Left lung (tissue), 10 donors: Measurements from ENCODE around the gene EMP1. TPM values are rescaled to one million over a fixed set of nuclear protein-coding genes. Genes with fewer than 3 reads are reported as not detected.

Experiments
- ATAC-seq: fragments of 200-7000 bp; cut with Tn5 transposase; one replicate; pipeline ENCODE4 v1.9.1; 2020; ENCODE audit warnings: moderate library complexity
- DNase-seq, 4 donors: peaks; one replicate each; pipeline ENCODE4 v3.0.0-alpha.2; 2013 to 2020
- H3K27ac ChIP-seq, 2 donors: fragments of 200-600 bp; sonication (generic) in 1 of 2; one replicate each; pipeline versions ENCODE4 v1.5.0 to v1.8.0; 2020 to 2021
- H3K27me3 ChIP-seq, 2 donors: fragments of 200-600 bp; sonication (generic) in 1 of 2; one replicate each; pipeline versions ENCODE4 v1.5.0 to v1.8.0; 2020 to 2021
- H3K36me3 ChIP-seq, 2 donors: fragments of 200-600 bp; sonication (generic) in 1 of 2; one replicate each; pipeline versions ENCODE4 v1.5.0 to v1.8.0; 2020 to 2021
- H3K4me1 ChIP-seq, 2 donors: fragments of 200-600 bp; one replicate each; pipeline ENCODE4 v1.8.0; 2021
- H3K4me3 ChIP-seq, 2 donors: fragments of 200-600 bp; sonication (generic) in 1 of 2; one replicate each; pipeline versions ENCODE4 v1.5.0 to v1.8.0; 2020 to 2021; ENCODE audit warnings: mild to moderate bottlenecking in 1 of 2
- H3K9me3 ChIP-seq, 2 donors: fragments of 200-600 bp; sonication (generic) in 1 of 2; one replicate each; pipeline versions ENCODE4 v1.5.0 to v1.8.0; 2020 to 2021
- CTCF ChIP-seq, 2 donors: fragments of 200-600 bp; sonication (generic) in 1 of 2; IDR thresholded peaks; one replicate each; pipeline versions ENCODE4 v1.5.0 to v1.8.0; 2021; ENCODE audit warnings: antibody characterized with exemption in 2 of 2
- intact Hi-C, 2 donors: fragments of 100-400 bp; cut with DNase I; formaldehyde crosslinking; loops; one replicate each; pipeline versions ENCODE4 v1.11.2 to v1.14.2; 2022
- polyA plus RNA-seq, 6 donors: library from polyadenylated mRNA; unstranded; fragments of 120-200 nt; gene quantifications; one replicate each; pipeline ENCODE4 v1.2.1, GENCODE V29; 2013; ENCODE audit not compliant: insufficient read length in 6 of 6
- total RNA-seq, 2 donors: library from RNA; stranded (reverse); fragmentation: NEBNext Ultra II Directional; extraction: Animal tissue kit (Norgen Biotek cat#: 25700); gene quantifications; one replicate each; pipeline ENCODE4 v1.2.1, GENCODE V29; 2021
- donor health status: DM: no; HTN: yes; CAD: no.
- donor health status: DM: no; HTN: no; CAD: no.

Gene EMP1
- total and polyA plus RNA-seq, 8 donors: 79.3 to 369 (median 133) TPM

GRCh38 chr12:13192719-13193118 lies 3.8 kb upstream of the EMP1 start:
- peaks cover 13 to 24% of the 10 kb centered on the region in 2 donors for H3K4me1 ChIP-seq
- no peak for TF ChIP-seq CTCF (IDR thresholded peaks at IDR 0.05)
- ATAC-seq: no peak
- no peaks in the 10 kb centered on the region for H3K9me3 ChIP-seq
- H3K27ac ChIP-seq: no peak overlapping the region
- H3K4me3 ChIP-seq: no peak overlapping the region
- H3K27me3 ChIP-seq: no peaks in the 10 kb centered on the region
- intact Hi-C loops: no loop called here
- H3K36me3 ChIP-seq: no peaks in the 10 kb centered on the region
- no peak for DNase-seq

DNA sequence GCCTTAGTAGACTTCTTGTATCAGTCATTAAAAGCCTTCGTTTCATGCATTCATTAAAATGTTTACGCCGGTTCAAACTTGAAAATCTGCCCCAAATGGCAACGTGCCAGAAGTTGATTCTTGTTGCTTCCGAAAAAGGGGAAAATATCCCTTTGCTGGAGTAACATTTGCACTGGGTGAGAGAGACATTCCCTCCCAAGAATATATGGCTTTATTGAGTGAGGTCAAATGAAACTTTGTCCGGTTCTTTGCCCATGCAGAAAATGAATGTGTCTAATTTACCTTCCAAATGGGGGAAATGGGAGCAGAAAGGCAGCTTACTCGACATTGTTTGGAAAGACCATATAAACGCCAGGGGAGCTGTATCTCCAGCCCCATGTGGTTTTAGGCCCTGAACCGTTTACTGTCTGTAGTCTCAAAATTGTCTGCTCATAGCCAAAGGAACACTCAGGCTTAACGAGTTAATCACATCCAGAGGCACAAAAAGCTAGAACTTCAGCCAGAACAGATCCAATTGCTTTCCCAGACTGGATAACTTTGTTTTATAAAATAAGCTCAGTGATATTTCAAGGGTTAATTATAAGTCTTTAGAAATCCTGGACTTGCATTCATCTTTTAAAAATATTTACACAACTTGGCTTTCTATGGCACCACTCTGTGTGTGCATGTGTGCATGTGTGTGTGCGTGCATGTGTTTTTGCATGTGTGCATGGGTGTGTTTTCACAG lies 2.9 kb upstream of the EMP1 start:
- H3K27ac ChIP-seq: no peak overlapping the region
- DNase-seq: no peak
- ATAC-seq: no peak
- H3K4me3 ChIP-seq: no peak overlapping the region
- peaks cover 21 to 27% of the 10 kb centered on the region in 2 donors for H3K4me1 ChIP-seq
- intact Hi-C loops: no loop called here
- no peaks in the 10 kb centered on the region for H3K9me3 ChIP-seq
- H3K27me3 ChIP-seq: no peaks in the 10 kb centered on the region
- TF ChIP-seq CTCF (IDR thresholded peaks at IDR 0.05): no peak
- H3K36me3 ChIP-seq: no peaks in the 10 kb centered on the region

DNA sequence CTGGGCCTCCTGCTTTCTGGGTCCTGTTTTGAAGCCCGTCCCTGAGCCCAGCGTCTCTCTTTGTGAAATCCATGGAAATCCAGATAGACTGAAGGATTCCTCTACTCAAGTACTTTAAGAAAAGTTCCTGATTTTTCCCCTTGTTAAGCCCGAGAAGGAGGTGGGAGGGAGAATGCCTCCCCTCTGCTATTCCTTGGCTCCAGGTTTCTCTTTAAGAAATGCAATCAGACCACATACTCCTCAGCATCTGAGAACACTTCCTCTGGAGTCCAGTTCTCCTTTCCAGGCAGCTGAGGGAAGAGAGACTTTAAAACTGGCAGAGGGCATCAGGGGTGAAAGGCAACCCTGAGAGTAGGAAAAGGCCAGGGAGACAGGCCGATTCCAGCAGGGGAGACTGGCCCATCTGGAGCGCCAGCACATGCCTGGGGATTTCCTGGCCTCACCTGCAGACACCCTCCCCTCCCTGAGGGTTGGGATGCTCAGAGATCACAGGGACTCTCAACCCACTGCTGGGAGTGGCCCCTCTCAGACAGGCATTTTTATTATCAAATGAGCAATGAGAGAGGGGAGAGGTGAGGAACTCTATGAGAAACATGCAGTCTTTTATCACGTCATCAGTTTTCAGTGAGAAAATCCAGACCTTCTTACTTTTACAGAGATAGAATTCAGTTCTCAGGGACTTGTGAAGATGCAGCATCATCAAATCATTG lies 2.0 kb upstream of the EMP1 start:
- no peaks in the 10 kb centered on the region for H3K9me3 ChIP-seq
- no peak for TF ChIP-seq CTCF (IDR thresholded peaks at IDR 0.05)
- ATAC-seq: no peak
- H3K27ac ChIP-seq: peak overlapping the region in 1 of 2 donors; percentile 49
- intact Hi-C loops: no loop called here
- peaks cover 30 to 36% of the 10 kb centered on the region in 2 donors for H3K4me1 ChIP-seq
- no peak overlapping the region for H3K4me3 ChIP-seq
- DNase-seq: no peak
- H3K27me3 ChIP-seq: no peaks in the 10 kb centered on the region
- H3K36me3 ChIP-seq: no peaks in the 10 kb centered on the region

GRCh38 chr12:13195250-13195649 lies 1.3 kb upstream of the EMP1 start:
- no peaks in the 10 kb centered on the region for H3K36me3 ChIP-seq
- intact Hi-C loops: no loop called here
- TF ChIP-seq CTCF (IDR thresholded peaks at IDR 0.05): no peak
- no peak overlapping the region for H3K4me3 ChIP-seq
- H3K9me3 ChIP-seq: no peaks in the 10 kb centered on the region
- H3K27ac ChIP-seq: peak overlapping the region; percentile 92 to 94
- no peaks in the 10 kb centered on the region for H3K27me3 ChIP-seq
- ATAC-seq (no peak), DNase-seq (no peak)
- H3K4me1 ChIP-seq: peaks cover 30 to 43% of the 10 kb centered on the region in 2 donors

DNA sequence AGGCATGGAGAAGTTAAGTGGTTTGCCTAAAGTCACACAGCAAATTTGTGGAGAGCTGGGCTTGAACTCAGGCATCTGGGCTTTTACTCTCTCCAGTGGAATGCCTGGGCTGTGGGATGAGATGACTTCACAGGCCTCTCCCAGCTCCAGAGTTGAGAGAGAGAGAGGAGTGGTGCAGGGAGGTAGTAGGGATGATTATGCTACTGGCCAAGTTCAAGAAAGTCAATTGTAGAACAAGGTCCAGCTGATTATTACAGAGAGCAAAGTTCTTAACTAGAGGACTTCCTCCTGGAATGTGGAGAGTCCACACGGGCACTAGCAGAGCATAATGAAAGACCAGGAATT lies 769 bp upstream of the EMP1 start:
- DNase-seq (no peak), ATAC-seq (peak; percentile 38)
- H3K9me3 ChIP-seq: no peaks in the 10 kb centered on the region
- intact Hi-C loops: no loop called here
- no peak overlapping the region for H3K4me3 ChIP-seq
- H3K4me1 ChIP-seq: peaks cover 32 to 48% of the 10 kb centered on the region in 2 donors
- no peaks in the 10 kb centered on the region for H3K36me3 ChIP-seq
- TF ChIP-seq CTCF (IDR thresholded peaks at IDR 0.05): no peak
- no peaks in the 10 kb centered on the region for H3K27me3 ChIP-seq
- peak overlapping the region; percentile 92 to 94 for H3K27ac ChIP-seq
